GM12801 (cell line): ENCODE data around the gene ARFGAP2.

Experiments used
- CTCF ChIP-seq: IDR thresholded peaks from one replicate; pipeline ENCODE4 v1.5.1; 2011; ENCODE audit warnings: control low read depth; ENCODE audit not compliant: insufficient read length; ENCODE audit errors: extremely low read depth

Gene ARFGAP2

GRCh38 chr11:47176328-47177228 lies at the start of gene ARFGAP2:
Gene ARFGAP2, minus strand, starts transcription at chr11:47176879. Its CDS starts 26 bp downstream, at chr11:47176853.
- no peak for TF ChIP-seq CTCF

- TF ChIP-seq CTCF = no peak
Measured at GRCh38 chr11:47225552-47226400, 49.1 kb upstream of the ARFGAP2 start.

GRCh38 chr11:47222696-47223095 lies 46.0 kb upstream of the ARFGAP2 start:
- TF ChIP-seq CTCF = no peak

- TF ChIP-seq CTCF = no peak
Measured at GRCh38 chr11:47220401-47220821, 43.7 kb upstream of the ARFGAP2 start.

GRCh38 chr11:47216121-47216798 lies 39.6 kb upstream of the ARFGAP2 start:
- no peak for TF ChIP-seq CTCF

GRCh38 chr11:47215366-47215910 lies 38.8 kb upstream of the ARFGAP2 start:
- no peak for TF ChIP-seq CTCF

GRCh38 chr11:47213950-47214565 lies 37.4 kb upstream of the ARFGAP2 start:
- TF ChIP-seq CTCF = no peak
